ENCODE data around the gene PGAP3. TPM values are rescaled to one million over a fixed set of nuclear protein-coding genes. Genes with fewer than 3 reads are reported as not detected.

PGAP3 gene
- total RNA-seq, 1 experiment from 2014 or later, result 5.9 TPM

DNA sequence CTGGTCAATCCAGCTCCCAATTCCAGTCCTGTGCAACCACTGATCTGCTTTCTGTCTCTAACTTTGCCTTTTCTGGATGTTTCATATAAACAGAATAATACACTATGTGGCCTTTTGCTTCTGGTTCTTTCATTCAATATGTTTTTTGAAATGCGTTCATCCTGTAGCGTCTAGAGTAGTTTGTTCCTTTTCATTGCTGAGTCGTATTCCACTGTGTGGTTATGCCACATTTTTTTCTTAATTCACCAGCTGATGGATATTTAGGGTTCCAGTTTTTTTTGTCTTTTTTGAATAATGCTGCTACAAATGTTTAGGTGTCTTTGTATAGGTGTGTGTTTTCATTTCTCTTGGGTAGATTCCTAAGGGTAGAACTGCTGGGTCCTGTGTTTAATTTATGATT is 44.7 kb upstream of the PGAP3 start:
- Histone ChIP-seq H3K4me2 (ENCODE audit: low read length) (no peak overlapping the region), H3K36me3 (ENCODE audit: low read depth, low read length) (no peaks in the 10 kb centered on the region), H3K9me2 (replicated peaks; ENCODE audit: low read length) (no peaks in the 10 kb centered on the region), H3K27me3 (ENCODE audit: low read length) (no peaks in the 10 kb centered on the region), H3K79me2 (ENCODE audit: low read length) (0 out of 2 replicates have a peak, but pooled peaks cover 7% of the 10 kb centered on the region), H3K27ac (ENCODE audit: low read length) (no peak overlapping the region), H3K4me1 (ENCODE audit: insufficient read depth, low read length) (peaks cover 18% of the 10 kb centered on the region; the same call in 1 of the 2 replicates), H3F3A (ENCODE audit: low read length, unreplicated experiment) (no peaks in the 10 kb centered on the region), H2AFZ (ENCODE audit: low read length) (no peak overlapping the region), H3K9ac (ENCODE audit: low read length) (no peak overlapping the region), H4K20me1 (ENCODE audit: low read length) (no peaks in the 10 kb centered on the region), H3K9me3 (ENCODE audit: low read length) (no peaks in the 10 kb centered on the region), H3K4me3 (ENCODE audit: low read length) (no peak overlapping the region)
- intact Hi-C loops (cut with micrococcal nuclease), result no loop called here
- POLR2A ChIA-PET (ENCODE audit: unreplicated experiment), result no interaction called here
- TF ChIP-seq, protein P1, sequence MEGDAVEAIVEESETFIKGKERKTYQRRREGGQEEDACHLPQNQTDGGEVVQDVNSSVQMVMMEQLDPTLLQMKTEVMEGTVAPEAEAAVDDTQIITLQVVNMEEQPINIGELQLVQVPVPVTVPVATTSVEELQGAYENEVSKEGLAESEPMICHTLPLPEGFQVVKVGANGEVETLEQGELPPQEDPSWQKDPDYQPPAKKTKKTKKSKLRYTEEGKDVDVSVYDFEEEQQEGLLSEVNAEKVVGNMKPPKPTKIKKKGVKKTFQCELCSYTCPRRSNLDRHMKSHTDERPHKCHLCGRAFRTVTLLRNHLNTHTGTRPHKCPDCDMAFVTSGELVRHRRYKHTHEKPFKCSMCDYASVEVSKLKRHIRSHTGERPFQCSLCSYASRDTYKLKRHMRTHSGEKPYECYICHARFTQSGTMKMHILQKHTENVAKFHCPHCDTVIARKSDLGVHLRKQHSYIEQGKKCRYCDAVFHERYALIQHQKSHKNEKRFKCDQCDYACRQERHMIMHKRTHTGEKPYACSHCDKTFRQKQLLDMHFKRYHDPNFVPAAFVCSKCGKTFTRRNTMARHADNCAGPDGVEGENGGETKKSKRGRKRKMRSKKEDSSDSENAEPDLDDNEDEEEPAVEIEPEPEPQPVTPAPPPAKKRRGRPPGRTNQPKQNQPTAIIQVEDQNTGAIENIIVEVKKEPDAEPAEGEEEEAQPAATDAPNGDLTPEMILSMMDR (conservative IDR thresholded peaks at IDR 0.05; ENCODE audit: low read depth, low read length), result no peak
- no peak for TF ChIP-seq EZH2 (IDR thresholded peaks at IDR 0.05; ENCODE audit: low read length, unreplicated experiment)
- TF ChIP-seq EZH2phosphoT487 (IDR thresholded peaks at IDR 0.05; ENCODE audit: borderline replicate concordance, low read length), result no peak
- no TSS peak for BruUV-seq (replicated peaks)
- CTCF ChIA-PET, result no interaction called here
- DNase-seq (no peak), ATAC-seq (no peak)

DNA sequence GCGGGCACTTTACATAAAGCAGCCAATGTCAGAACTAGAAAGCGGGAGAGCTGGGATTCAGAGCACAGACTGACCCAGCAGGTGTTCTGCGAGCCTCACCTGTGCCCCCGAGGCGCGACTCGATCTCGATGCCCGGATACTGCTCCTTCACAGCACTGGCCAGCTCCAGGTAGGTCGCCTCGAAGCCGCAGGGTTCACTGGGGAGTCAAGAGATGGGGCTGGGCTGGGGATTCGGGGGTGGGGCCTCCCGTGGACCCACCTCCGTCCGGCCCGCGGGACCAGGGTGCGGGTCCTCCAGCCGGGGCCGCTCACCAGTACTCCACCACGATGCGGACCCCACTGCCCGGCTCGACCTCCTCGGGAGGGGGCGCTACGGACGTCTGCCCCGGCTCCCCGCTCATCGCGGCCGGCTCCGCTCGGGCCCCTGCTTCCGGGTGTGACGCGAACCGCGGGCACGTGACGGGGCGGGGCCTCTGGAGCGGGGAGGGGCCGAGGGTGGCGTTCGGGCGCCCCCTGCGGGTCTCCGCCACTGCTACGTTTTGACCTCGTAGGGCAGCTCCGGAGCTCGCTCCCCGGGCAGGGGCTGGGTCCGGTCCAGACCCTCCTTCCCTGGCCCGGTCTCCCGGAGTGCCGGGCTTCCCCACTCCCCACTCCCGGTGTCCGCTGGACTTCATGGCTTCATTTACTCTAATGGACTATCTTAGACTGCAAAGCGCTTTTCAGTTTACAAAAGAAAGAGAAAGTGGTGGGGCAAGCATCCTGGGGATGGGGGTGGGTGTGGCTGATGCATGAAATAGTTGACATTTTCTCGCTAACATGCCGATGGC is 42.5 kb upstream of the PGAP3 start, which contains the start of gene MIEN1:
MIEN1 (minus strand) TSS at position 438 of the 827 bp plus-strand sequence; CDS start at position 401, 37 bp downstream.
- TSS peak; percentile 82 for BruUV-seq (replicated peaks)
- intact Hi-C loops (cut with micrococcal nuclease), result loop anchor here (2.0 kb wide), 1 partner anchor 24 kb away; no protein-coding TSS in a partner anchor

More for the DNA sequence above, 42.5 kb upstream of the PGAP3 start, which contains the start of gene MIEN1:
- Histone ChIP-seq H3K4me1 (ENCODE audit: insufficient read depth, low read length) (peaks cover 4% of the 10 kb centered on the region; the same call in 1 of the 2 replicates), H4K20me1 (ENCODE audit: low read length) (no peaks in the 10 kb centered on the region), H3K36me3 (ENCODE audit: low read depth, low read length) (no peaks in the 10 kb centered on the region), H3K9me2 (replicated peaks; ENCODE audit: low read length) (no peaks in the 10 kb centered on the region), H3K27ac (ENCODE audit: low read length) (peak within 1 kb of the TSS; percentile 38), H3F3A (ENCODE audit: low read length, unreplicated experiment) (no peaks in the 10 kb centered on the region), H3K4me2 (ENCODE audit: low read length) (peak within 1 kb of the TSS; percentile 96), H3K4me3 (ENCODE audit: low read length) (peak within 1 kb of the TSS; percentile 79), H3K9ac (ENCODE audit: low read length) (peak within 1 kb of the TSS; percentile 70), H3K79me2 (ENCODE audit: low read length) (0 out of 2 replicates have a peak, but pooled peaks cover 7% of the 10 kb centered on the region), H3K27me3 (ENCODE audit: low read length) (no peaks in the 10 kb centered on the region), H3K9me3 (ENCODE audit: low read length) (no peaks in the 10 kb centered on the region), H2AFZ (ENCODE audit: low read length) (peak within 1 kb of the TSS; percentile 72)
- ChIA-PET POLR2A (ENCODE audit: unreplicated experiment) (interaction anchor here (0.6 kb wide), 1 partner anchor 944 kb away, joined by 12 read pairs; no protein-coding TSS in a partner anchor), CTCF (interaction anchor here (0.6 to 1.0 kb wide), 3 partner anchors 9 to 109 kb away, joined by 3 to 4 read pairs (median 3); no protein-coding TSS in a partner anchor)
- DNase-seq, result peak; percentile 79
- ATAC-seq, result peak; percentile 84
- TF ChIP-seq, protein P1 (conservative IDR thresholded peaks at IDR 0.05; ENCODE audit: low read depth, low read length), result peak; percentile 65
- no peak for TF ChIP-seq EZH2 (IDR thresholded peaks at IDR 0.05; ENCODE audit: low read length, unreplicated experiment)
- TF ChIP-seq EZH2phosphoT487 (IDR thresholded peaks at IDR 0.05; ENCODE audit: borderline replicate concordance, low read length), result no peak

Measured in PC-3 (cell line).